Mesodermal cell (in vitro differentiated cells): ENCODE results near the gene PRKCA.
"Not testable (repeated sequence)": the region's sequence is repeated elsewhere in the genome, so short reads cannot be mapped to it uniquely, and the experiment has no call there.

ENCODE experiments used
- H3K27ac ChIP-seq: 2 replicates; pipeline ENCODE4 v1.7.0; 2013; ENCODE audit warnings: mild to moderate bottlenecking, low read depth, low read length, moderate library complexity; ENCODE audit not compliant: severe bottlenecking
- H3K36me3 ChIP-seq: 2 replicates; pipeline ENCODE4 v1.7.1; 2013; ENCODE audit warnings: mild to moderate bottlenecking, low read length, moderate library complexity; ENCODE audit not compliant: control insufficient read depth, insufficient read depth
- H3K4me1 ChIP-seq: one replicate; pipeline ENCODE4 v1.7.1; 2013; ENCODE audit warnings: mild to moderate bottlenecking, low read length; ENCODE audit not compliant: insufficient read depth, control insufficient read depth, poor library complexity, severe bottlenecking
- H3K4me3 ChIP-seq: 2 replicates; pipeline ENCODE4 v1.7.0; 2013; ENCODE audit warnings: low read length, control low read depth, mild to moderate bottlenecking; ENCODE audit not compliant: insufficient read depth, poor library complexity, severe bottlenecking; ENCODE audit errors: extremely low read depth
- H3K9me3 ChIP-seq: 2 replicates; pipeline ENCODE4 v1.7.1; 2013; ENCODE audit warnings: mild to moderate bottlenecking, low read length, moderate library complexity; ENCODE audit not compliant: control insufficient read depth
- WGBS, 2 experiments: methylation state at CpG; one replicate each; pipeline ENCODE4 v1.1.5; 2013; ENCODE audit warnings: missing lambda C conversion rate in 2 of 2; ENCODE audit not compliant: insufficient coverage in 2 of 2; 5-methylcytosine and 5-hydroxymethylcytosine counted together

Gene PRKCA

GRCh38 chr17:66716236-66717026 is 414.0 kb downstream of the PRKCA start:
- Histone ChIP-seq H3K27ac (no peak overlapping the region), H3K9me3 (no peaks in the 10 kb centered on the region), H3K36me3 (no peaks in the 10 kb centered on the region), H3K4me1 (no peaks in the 10 kb centered on the region), H3K4me3 (no peak overlapping the region)
- WGBS, 2 experiments: 81 to 84% methylated on average over 15 to 17 of the region's 18 CpGs

GRCh38 chr17:66717641-66718058 is 415.2 kb downstream of the PRKCA start:
- no peak overlapping the region for H3K4me3 ChIP-seq
- H3K4me1 ChIP-seq: no peaks in the 10 kb centered on the region
- no peak overlapping the region for H3K27ac ChIP-seq
- no peaks in the 10 kb centered on the region for H3K36me3 ChIP-seq
- H3K9me3 ChIP-seq: no peaks in the 10 kb centered on the region
- WGBS, 2 experiments: 79 to 87% methylated on average over 9 of the region's 9 CpGs

GRCh38 chr17:66720027-66720426 is 417.6 kb downstream of the PRKCA start:
- 90 to 91% methylated on average over 11 to 14 of the region's 14 CpGs for WGBS, 2 experiments

GRCh38 chr17:66720567-66720966 is 418.2 kb downstream of the PRKCA start:
- WGBS, 2 experiments: 90% methylated on average over 4 of the region's 5 CpGs; no CpG with 5 or more reads in 1 of the 2 experiments

More at GRCh38 chr17:66720027-66720426, 417.6 kb downstream of the PRKCA start:
- Histone ChIP-seq H3K36me3 (no peaks in the 10 kb centered on the region), H3K4me1 (no peaks in the 10 kb centered on the region), H3K9me3 (no peaks in the 10 kb centered on the region), H3K27ac (no peak overlapping the region), H3K4me3 (no peak overlapping the region)

GRCh38 chr17:66722341-66722740 is 419.9 kb downstream of the PRKCA start:
- Histone ChIP-seq H3K4me3 (no peak overlapping the region), H3K27ac (no peak overlapping the region), H3K36me3 (no peaks in the 10 kb centered on the region), H3K4me1 (no peaks in the 10 kb centered on the region), H3K9me3 (no peaks in the 10 kb centered on the region)
- 55 to 63% methylated on average over 1 to 2 of the region's 2 CpGs for WGBS, 2 experiments

More at GRCh38 chr17:66720567-66720966, 418.2 kb downstream of the PRKCA start:
- Histone ChIP-seq H3K9me3 (no peaks in the 10 kb centered on the region), H3K4me1 (no peaks in the 10 kb centered on the region), H3K4me3 (no peak overlapping the region), H3K36me3 (no peaks in the 10 kb centered on the region), H3K27ac (no peak overlapping the region)

GRCh38 chr17:66724581-66725341 is 422.3 kb downstream of the PRKCA start:
- H3K9me3 ChIP-seq: no peaks in the 10 kb centered on the region
- 68 to 79% methylated on average over 1 to 4 of the region's 5 CpGs for WGBS, 2 experiments
- no peak overlapping the region for H3K4me3 ChIP-seq
- H3K4me1 ChIP-seq: no peaks in the 10 kb centered on the region
- no peaks in the 10 kb centered on the region for H3K36me3 ChIP-seq
- H3K27ac ChIP-seq: no peak overlapping the region

GRCh38 chr17:66725438-66725837 is 423.0 kb downstream of the PRKCA start:
- H3K27ac ChIP-seq, H3K4me1 ChIP-seq, H3K4me3 ChIP-seq, H3K9me3 ChIP-seq, H3K36me3 ChIP-seq: not testable (repeated sequence)
- 92 to 96% methylated on average over 3 to 4 of the region's 4 CpGs for WGBS, 2 experiments

- H3K36me3 ChIP-seq: no peaks in the 10 kb centered on the region
- WGBS, 2 experiments: 89 to 94% methylated on average over 7 to 10 of the region's 10 CpGs
- H3K4me3 ChIP-seq: no peak overlapping the region
Observed at GRCh38 chr17:66725956-66726355, 423.5 kb downstream of the PRKCA start.

GRCh38 chr17:66726371-66726770 is 424.0 kb downstream of the PRKCA start:
- WGBS, 2 experiments: 92 to 95% methylated on average over 10 to 11 of the region's 12 CpGs
- Histone ChIP-seq H3K4me1 (no peaks in the 10 kb centered on the region), H3K9me3 (no peaks in the 10 kb centered on the region), H3K4me3 (no peak overlapping the region), H3K36me3 (no peaks in the 10 kb centered on the region), H3K27ac (no peak overlapping the region)

More at GRCh38 chr17:66725956-66726355, 423.5 kb downstream of the PRKCA start:
- no peak overlapping the region for H3K27ac ChIP-seq
- H3K9me3 ChIP-seq: no peaks in the 10 kb centered on the region
- no peaks in the 10 kb centered on the region for H3K4me1 ChIP-seq

GRCh38 chr17:66726846-66727245 is 424.4 kb downstream of the PRKCA start:
- H3K27ac ChIP-seq: no peak overlapping the region
- H3K36me3 ChIP-seq: no peaks in the 10 kb centered on the region
- WGBS, 2 experiments: 93 to 95% methylated on average over 9 to 10 of the region's 11 CpGs
- no peaks in the 10 kb centered on the region for H3K9me3 ChIP-seq
- H3K4me1 ChIP-seq: no peaks in the 10 kb centered on the region
- H3K4me3 ChIP-seq: no peak overlapping the region
